ENCODE results near the gene NSL1.
"Not testable (repeated sequence)": the region's sequence is repeated elsewhere in the genome, so short reads cannot be mapped to it uniquely, and the experiment has no call there.

Gene NSL1

GRCh38 chr1:212791676-212792395, at the start of gene NSL1, which contains the start of gene TATDN3:
Gene NSL1 (minus strand): TSS chr1:212791777. CDS start chr1:212791763, 14 bp downstream.
Gene TATDN3 (plus strand): TSS chr1:212791894. CDS start chr1:212791922, 28 bp downstream.
- DNase-seq (ENCODE audit: low read depth in 2 of 3, low spot score in 2 of 3): peak; percentile 89 to 100 (median 99)

GRCh38 chr1:212838145-212838544, 46.6 kb upstream of the NSL1 start:
- DNase-seq (ENCODE audit: low read depth in 2 of 3, low spot score in 2 of 3): no peak

- DNase-seq (ENCODE audit: low read depth in 2 of 3, low spot score in 2 of 3): not testable (repeated sequence)
These were observed 41.9 kb upstream of the NSL1 start for GRCh38 chr1:212833211-212834207.

- DNase-seq (ENCODE audit: low read depth in 2 of 3, low spot score in 2 of 3): no peak
These were observed 36.8 kb upstream of the NSL1 start for GRCh38 chr1:212828395-212828794.

- DNase-seq (ENCODE audit: low read depth in 2 of 3, low spot score in 2 of 3): no peak
These were observed 36.3 kb upstream of the NSL1 start for GRCh38 chr1:212827831-212828278.

- no peak for DNase-seq (ENCODE audit: low read depth in 2 of 3, low spot score in 2 of 3)
These were observed 35.7 kb upstream of the NSL1 start for GRCh38 chr1:212827171-212827776.

- DNase-seq (ENCODE audit: low read depth in 2 of 3, low spot score in 2 of 3): no peak
These were observed 34.3 kb upstream of the NSL1 start for GRCh38 chr1:212825798-212826452.

GRCh38 chr1:212824201-212824600, 32.6 kb upstream of the NSL1 start:
- DNase-seq (ENCODE audit: low read depth in 2 of 3, low spot score in 2 of 3): no peak

GRCh38 chr1:212822956-212823355, 31.4 kb upstream of the NSL1 start:
- DNase-seq (ENCODE audit: low read depth in 2 of 3, low spot score in 2 of 3): no peak

- DNase-seq (ENCODE audit: low read depth in 2 of 3, low spot score in 2 of 3): no peak
These were observed 29.4 kb upstream of the NSL1 start for GRCh38 chr1:212820969-212821368.

GRCh38 chr1:212819726-212820125, 28.1 kb upstream of the NSL1 start:
- DNase-seq (ENCODE audit: low read depth in 2 of 3, low spot score in 2 of 3): no peak

GRCh38 chr1:212816567-212817278, 25.1 kb upstream of the NSL1 start:
- DNase-seq (ENCODE audit: low read depth in 2 of 3, low spot score in 2 of 3): no peak

GRCh38 chr1:212814537-212815334, 23.2 kb upstream of the NSL1 start:
- DNase-seq (ENCODE audit: low read depth in 2 of 3, low spot score in 2 of 3): no peak

- DNase-seq (ENCODE audit: low read depth in 2 of 3, low spot score in 2 of 3): no peak
These were observed 14.2 kb upstream of the NSL1 start for GRCh38 chr1:212805767-212806166.

GRCh38 chr1:212797681-212798080, 6.1 kb upstream of the NSL1 start:
- no peak for DNase-seq (ENCODE audit: low read depth in 2 of 3, low spot score in 2 of 3)

GRCh38 chr1:212794561-212795014, 3.0 kb upstream of the NSL1 start:
- no peak for DNase-seq (ENCODE audit: low read depth in 2 of 3, low spot score in 2 of 3)

- DNase-seq (ENCODE audit: low read depth in 2 of 3, low spot score in 2 of 3): no peak
These were observed 875 bp upstream of the NSL1 start for GRCh38 chr1:212792396-212792908.

- DNase-seq (ENCODE audit: low read depth in 2 of 3, low spot score in 2 of 3): no peak
These were observed 309 bp downstream of the NSL1 start for GRCh38 chr1:212791261-212791675.

- no peak for DNase-seq (ENCODE audit: low read depth in 2 of 3, low spot score in 2 of 3)
These were observed 5.7 kb downstream of the NSL1 start for GRCh38 chr1:212785871-212786270.

Data from activated CD8-positive, alpha-beta memory T cell treated with anti-CD3 and anti-CD28 coated beads for 48 hours (primary cell).